Thyroid gland (tissue), 4 donors: ENCODE measurements around the gene ATAD3B. TPM values are rescaled to one million over a fixed set of nuclear protein-coding genes. Genes with fewer than 3 reads are reported as not detected.
"Not testable (repeated sequence)": the region's sequence is repeated elsewhere in the genome, so short reads cannot be mapped to it uniquely, and the experiment has no call there.

Source experiments
- DNase-seq, 2 donors: peaks; one replicate each; pipeline ENCODE4 v3.0.0-alpha.2; 2019
- H3K27ac ChIP-seq, 3 donors: fragments of 200-600 bp; sonication (generic); 1 replicate in 2 of 3; 2 replicates in 1 of 3; pipeline ENCODE4 v1.5.1; 2016 to 2019; ENCODE audit warnings: mild to moderate bottlenecking in 1 of 3, moderate library complexity in 1 of 3
- H3K27me3 ChIP-seq: fragments of 200-600 bp; sonication (generic); one replicate; pipeline ENCODE4 v1.5.1; 2019
- H3K36me3 ChIP-seq, 2 donors: fragments of 200-600 bp; sonication (generic); one replicate each; pipeline ENCODE4 v1.5.1; 2016 to 2019
- H3K4me1 ChIP-seq, 2 donors: fragments of 200-600 bp; sonication (generic); one replicate each; pipeline ENCODE4 v1.5.1; 2017 to 2019
- H3K4me3 ChIP-seq, 3 donors: fragments of 200-600 bp; sonication (generic); replicated peaks in 1 of 3; 1 replicate in 2 of 3; 2 replicates in 1 of 3; pipeline ENCODE4 v1.5.1; 2016; ENCODE audit warnings: mild to moderate bottlenecking in 1 of 3
- H3K9me3 ChIP-seq: fragments of 200-600 bp; sonication (generic); one replicate; pipeline ENCODE4 v1.5.1; 2017
- CTCF ChIP-seq, 6 experiments: fragments of 200-600 bp in 3 of 6; fragments of 450-650 bp in 3 of 6; sonication (generic) in 3 of 6; IDR thresholded peaks; one replicate each; pipeline ENCODE4 v1.5.1; 2016 to 2019; ENCODE audit warnings: antibody characterized with exemption in 6 of 6, mild to moderate bottlenecking in 2 of 6, inconsistent platforms in 1 of 6, moderate library complexity in 1 of 6
- POLR2A ChIP-seq, 2 donors: fragments of 450-650 bp; IDR thresholded peaks; one replicate each; pipeline ENCODE4 v1.6.1; 2017; ENCODE audit warnings: antibody characterized with exemption in 2 of 2, mild to moderate bottlenecking in 2 of 2, moderate library complexity in 1 of 2
- WGBS, 2 donors: methylation state at CpG; one replicate each; pipeline ENCODE4 v1.1.5; 2017; 5-methylcytosine and 5-hydroxymethylcytosine counted together
- intact Hi-C: fragments of 100-400 bp; cut with DNase I; formaldehyde crosslinking; loops from one replicate; pipeline ENCODE4 v1.15.1; 2023
- total RNA-seq, 4 donors: library from RNA; depleted of rRNA; stranded (reverse); fragments of >200 nt; gene quantifications; one replicate each; pipeline ENCODE4 v1.2.3, GENCODE V29; 2016

The ATAD3B gene
- total RNA-seq, 4 donors from 2014 or later: 13.8 to 29.1 (median 15.0) TPM

- TF ChIP-seq CTCF (IDR thresholded peaks at IDR 0.05) (no peak), POLR2A (IDR thresholded peaks at IDR 0.05) (no peak)
- Histone ChIP-seq H3K27ac (no peak overlapping the region), H3K9me3 (no peaks in the 10 kb centered on the region), H3K4me3 (no peak overlapping the region), H3K4me1 (no peaks in the 10 kb centered on the region), H3K27me3 (no peaks in the 10 kb centered on the region), H3K36me3 (no peaks in the 10 kb centered on the region)
- 86 to 90% methylated on average over 13 to 16 of the region's 16 CpGs for WGBS, 2 donors
- DNase-seq: no peak
- intact Hi-C loops: no loop called here
These were observed 18.7 kb upstream of the ATAD3B start for GRCh38 chr1:1452882-1453281.

GRCh38 chr1:1454286-1455056, 17.1 kb upstream of the ATAD3B start:
- H3K27me3 ChIP-seq, H3K4me3 ChIP-seq, intact Hi-C loops, H3K4me1 ChIP-seq, DNase-seq, H3K9me3 ChIP-seq, H3K36me3 ChIP-seq, H3K27ac ChIP-seq: not testable (repeated sequence)
- WGBS, 2 donors: 71 to 85% methylated on average over 21 to 39 of the region's 41 CpGs

- DNase-seq: no peak
- intact Hi-C loops: no loop called here
- Histone ChIP-seq H3K9me3 (no peaks in the 10 kb centered on the region), H3K36me3 (no peaks in the 10 kb centered on the region), H3K27me3 (no peaks in the 10 kb centered on the region), H3K4me1 (no peaks in the 10 kb centered on the region), H3K4me3 (no peak overlapping the region), H3K27ac (no peak overlapping the region)
- 84 to 87% methylated on average over 11 to 29 of the region's 30 CpGs for WGBS, 2 donors
- TF ChIP-seq CTCF (IDR thresholded peaks at IDR 0.05) (no peak), POLR2A (IDR thresholded peaks at IDR 0.05) (no peak)
These were observed 16.1 kb upstream of the ATAD3B start for GRCh38 chr1:1455366-1455884.

- H3K4me1 ChIP-seq, H3K4me3 ChIP-seq, H3K9me3 ChIP-seq, H3K27ac ChIP-seq, H3K36me3 ChIP-seq, H3K27me3 ChIP-seq, intact Hi-C loops, DNase-seq: not testable (repeated sequence)
- no CpG with 5 or more reads among the region's 15 CpGs for WGBS, 2 donors
These were observed 15.6 kb upstream of the ATAD3B start for GRCh38 chr1:1455934-1456333.

- DNase-seq, H3K9me3 ChIP-seq, H3K27ac ChIP-seq, H3K4me3 ChIP-seq, H3K4me1 ChIP-seq, intact Hi-C loops, H3K36me3 ChIP-seq, H3K27me3 ChIP-seq: not testable (repeated sequence)
- WGBS, 2 donors: 89 to 90% methylated on average over 8 to 12 of the region's 22 CpGs
These were observed 14.8 kb upstream of the ATAD3B start for GRCh38 chr1:1456683-1457255.

GRCh38 chr1:1459156-1459555, 12.4 kb upstream of the ATAD3B start:
- no CpG with 5 or more reads among the region's 19 CpGs for WGBS, 2 donors
- intact Hi-C loops, H3K27me3 ChIP-seq, H3K4me3 ChIP-seq, H3K9me3 ChIP-seq, H3K27ac ChIP-seq, H3K36me3 ChIP-seq, DNase-seq: not testable (repeated sequence)
- peaks cover 5 to 13% of the 10 kb centered on the region in 2 donors for H3K4me1 ChIP-seq

GRCh38 chr1:1459711-1460110, 11.9 kb upstream of the ATAD3B start:
- H3K27ac ChIP-seq, H3K9me3 ChIP-seq, H3K36me3 ChIP-seq, intact Hi-C loops, H3K4me3 ChIP-seq, H3K27me3 ChIP-seq, DNase-seq: not testable (repeated sequence)
- 88 to 91% methylated on average over 11 to 14 of the region's 14 CpGs for WGBS, 2 donors
- H3K4me1 ChIP-seq: peaks cover 5 to 13% of the 10 kb centered on the region in 2 donors
